ENCODE results near the gene UBE3D.

UBE3D gene

GRCh38 chr6:83051377-83052172, 14.1 kb downstream of the UBE3D start:
- TF ChIP-seq, protein P1, sequence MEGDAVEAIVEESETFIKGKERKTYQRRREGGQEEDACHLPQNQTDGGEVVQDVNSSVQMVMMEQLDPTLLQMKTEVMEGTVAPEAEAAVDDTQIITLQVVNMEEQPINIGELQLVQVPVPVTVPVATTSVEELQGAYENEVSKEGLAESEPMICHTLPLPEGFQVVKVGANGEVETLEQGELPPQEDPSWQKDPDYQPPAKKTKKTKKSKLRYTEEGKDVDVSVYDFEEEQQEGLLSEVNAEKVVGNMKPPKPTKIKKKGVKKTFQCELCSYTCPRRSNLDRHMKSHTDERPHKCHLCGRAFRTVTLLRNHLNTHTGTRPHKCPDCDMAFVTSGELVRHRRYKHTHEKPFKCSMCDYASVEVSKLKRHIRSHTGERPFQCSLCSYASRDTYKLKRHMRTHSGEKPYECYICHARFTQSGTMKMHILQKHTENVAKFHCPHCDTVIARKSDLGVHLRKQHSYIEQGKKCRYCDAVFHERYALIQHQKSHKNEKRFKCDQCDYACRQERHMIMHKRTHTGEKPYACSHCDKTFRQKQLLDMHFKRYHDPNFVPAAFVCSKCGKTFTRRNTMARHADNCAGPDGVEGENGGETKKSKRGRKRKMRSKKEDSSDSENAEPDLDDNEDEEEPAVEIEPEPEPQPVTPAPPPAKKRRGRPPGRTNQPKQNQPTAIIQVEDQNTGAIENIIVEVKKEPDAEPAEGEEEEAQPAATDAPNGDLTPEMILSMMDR (IDR thresholded peaks at IDR 0.05) = no peak
- Histone ChIP-seq H3K79me2 (no peaks in the 10 kb centered on the region), H3K4me1 (no peaks in the 10 kb centered on the region), H3K4me3 (ENCODE audit: low read depth, low read length) (no peak overlapping the region), H3K9me3 (ENCODE audit: control insufficient read depth, low read length) (no peaks in the 10 kb centered on the region), H3K27ac (no peak overlapping the region), H3K4me2 (ENCODE audit: low read length) (no peak overlapping the region), H2AFZ (no peak overlapping the region), H3K9ac (no peak overlapping the region), H3K36me3 (ENCODE audit: control insufficient read depth, insufficient read depth, low read length) (no peaks in the 10 kb centered on the region), H3K27me3 (ENCODE audit: control insufficient read depth, insufficient read depth, low read length) (no peaks in the 10 kb centered on the region)

GRCh38 chr6:83047065-83047754, 18.4 kb downstream of the UBE3D start:
- H3K36me3 ChIP-seq (ENCODE audit: control insufficient read depth, insufficient read depth, low read length) = no peaks in the 10 kb centered on the region
- no peak overlapping the region for H3K9ac ChIP-seq
- H3K27ac ChIP-seq = no peak overlapping the region
- H3K4me2 ChIP-seq (ENCODE audit: low read length) = no peak overlapping the region
- H3K4me3 ChIP-seq (ENCODE audit: low read depth, low read length) = no peak overlapping the region
- no peaks in the 10 kb centered on the region for H3K79me2 ChIP-seq
- H3K4me1 ChIP-seq = no peaks in the 10 kb centered on the region
- H3K27me3 ChIP-seq (ENCODE audit: control insufficient read depth, insufficient read depth, low read length) = no peaks in the 10 kb centered on the region
- H2AFZ ChIP-seq = no peak overlapping the region
- no peaks in the 10 kb centered on the region for H3K9me3 ChIP-seq (ENCODE audit: control insufficient read depth, low read length)
- TF ChIP-seq, protein P1 (IDR thresholded peaks at IDR 0.05) = no peak

GRCh38 chr6:83044091-83044768, 21.4 kb downstream of the UBE3D start:
- no peak overlapping the region for H3K9ac ChIP-seq
- H3K27ac ChIP-seq = no peak overlapping the region
- H3K27me3 ChIP-seq (ENCODE audit: control insufficient read depth, insufficient read depth, low read length) = no peaks in the 10 kb centered on the region
- no peak overlapping the region for H2AFZ ChIP-seq
- no peaks in the 10 kb centered on the region for H3K79me2 ChIP-seq
- no peaks in the 10 kb centered on the region for H3K4me1 ChIP-seq
- no peak overlapping the region for H3K4me2 ChIP-seq (ENCODE audit: low read length)
- TF ChIP-seq, protein P1 (IDR thresholded peaks at IDR 0.05) = no peak
- H3K4me3 ChIP-seq (ENCODE audit: low read depth, low read length) = no peak overlapping the region
- H3K36me3 ChIP-seq (ENCODE audit: control insufficient read depth, insufficient read depth, low read length) = no peaks in the 10 kb centered on the region
- no peaks in the 10 kb centered on the region for H3K9me3 ChIP-seq (ENCODE audit: control insufficient read depth, low read length)

- no peak overlapping the region for H3K27ac ChIP-seq
Observed at GRCh38 chr6:83042467-83043053, 23.1 kb downstream of the UBE3D start.

More at GRCh38 chr6:83042467-83043053, 23.1 kb downstream of the UBE3D start:
- Histone ChIP-seq H3K4me3 (ENCODE audit: low read depth, low read length) (no peak overlapping the region), H3K4me1 (no peaks in the 10 kb centered on the region), H2AFZ (no peak overlapping the region), H3K79me2 (no peaks in the 10 kb centered on the region), H3K4me2 (ENCODE audit: low read length) (no peak overlapping the region), H3K9ac (no peak overlapping the region), H3K9me3 (ENCODE audit: control insufficient read depth, low read length) (no peaks in the 10 kb centered on the region), H3K27me3 (ENCODE audit: control insufficient read depth, insufficient read depth, low read length) (no peaks in the 10 kb centered on the region), H3K36me3 (ENCODE audit: control insufficient read depth, insufficient read depth, low read length) (no peaks in the 10 kb centered on the region)
- TF ChIP-seq, protein P1 (IDR thresholded peaks at IDR 0.05) = no peak
